Endometrial microvascular endothelial cells (primary cell): ENCODE results near the gene GALNT2. TPM values are rescaled to one million over a fixed set of nuclear protein-coding genes. Genes with fewer than 3 reads are reported as not detected.

Experiments
- in situ Hi-C: cut with HindIII; loops from 2 replicates; pipeline ENCODE4 v1.10.0; 2017; ENCODE audit warnings: low sequenced_read_pairs, low pct_unique_long_range_greater_than_20kb; ENCODE audit errors: inconsistent ontology term
- total RNA-seq: library from RNA; depleted of rRNA; stranded (reverse); fragments of >200 nt; gene quantifications from one replicate; pipeline ENCODE4 v1.2.3, GENCODE V29; 2015; ENCODE audit errors: inconsistent ontology term

The GALNT2 gene
- total RNA-seq, 1 donor from 2014 or later: 69.2 TPM

GRCh38 chr1:230048922-230049321, 18.1 kb upstream of the GALNT2 start:
- in situ Hi-C loops: no loop called here

- in situ Hi-C loops: no loop called here
These were observed 17.3 kb upstream of the GALNT2 start for GRCh38 chr1:230049731-230050130.

- in situ Hi-C loops: no loop called here
These were observed 15.9 kb upstream of the GALNT2 start for GRCh38 chr1:230050973-230051735.

GRCh38 chr1:230052018-230052417, 15.0 kb upstream of the GALNT2 start:
- in situ Hi-C loops: no loop called here

- in situ Hi-C loops: no loop called here
These were observed 14.4 kb upstream of the GALNT2 start for GRCh38 chr1:230052665-230053064.

- in situ Hi-C loops: no loop called here
These were observed 12.8 kb upstream of the GALNT2 start for GRCh38 chr1:230054092-230054749.

GRCh38 chr1:230056098-230056497, 10.9 kb upstream of the GALNT2 start:
- in situ Hi-C loops: no loop called here

- in situ Hi-C loops: no loop called here
These were observed 9.9 kb upstream of the GALNT2 start for GRCh38 chr1:230057100-230057499.

GRCh38 chr1:230057681-230058565, 9.1 kb upstream of the GALNT2 start:
- in situ Hi-C loops: no loop called here

GRCh38 chr1:230058626-230059025, 8.4 kb upstream of the GALNT2 start:
- in situ Hi-C loops: no loop called here

GRCh38 chr1:230061801-230062200, 5.2 kb upstream of the GALNT2 start:
- in situ Hi-C loops: no loop called here

- in situ Hi-C loops: no loop called here
These were observed 4.5 kb upstream of the GALNT2 start for GRCh38 chr1:230062521-230062920.

GRCh38 chr1:230064283-230064682, 2.8 kb upstream of the GALNT2 start:
- in situ Hi-C loops: no loop called here

GRCh38 chr1:230065161-230065560, 1.9 kb upstream of the GALNT2 start:
- in situ Hi-C loops: no loop called here

GRCh38 chr1:230065571-230065970, 1.5 kb upstream of the GALNT2 start:
- in situ Hi-C loops: no loop called here

GRCh38 chr1:230066031-230066430, 1.0 kb upstream of the GALNT2 start:
- in situ Hi-C loops: no loop called here

GRCh38 chr1:230067419-230067870, 407 bp downstream of the GALNT2 start:
- in situ Hi-C loops: no loop called here

GRCh38 chr1:230067871-230068620, 1.0 kb downstream of the GALNT2 start:
- in situ Hi-C loops: no loop called here

- in situ Hi-C loops: no loop called here
These were observed 1.5 kb downstream of the GALNT2 start for GRCh38 chr1:230068621-230068873.
